Stimulated activated CD8-positive, alpha-beta memory T cell treated with anti-CD3 and anti-CD28 coated beads, Interleukin-7, amount 100 ng/mL, for 1 hour (primary cell): ENCODE data around the gene HTT-AS.

Experiments
- DNase-seq, 2 donors: peaks; one replicate each; pipeline ENCODE4 v3.0.0-alpha.2; 2020; ENCODE audit warnings: low read depth in 2 of 2

Gene HTT-AS

DNA sequence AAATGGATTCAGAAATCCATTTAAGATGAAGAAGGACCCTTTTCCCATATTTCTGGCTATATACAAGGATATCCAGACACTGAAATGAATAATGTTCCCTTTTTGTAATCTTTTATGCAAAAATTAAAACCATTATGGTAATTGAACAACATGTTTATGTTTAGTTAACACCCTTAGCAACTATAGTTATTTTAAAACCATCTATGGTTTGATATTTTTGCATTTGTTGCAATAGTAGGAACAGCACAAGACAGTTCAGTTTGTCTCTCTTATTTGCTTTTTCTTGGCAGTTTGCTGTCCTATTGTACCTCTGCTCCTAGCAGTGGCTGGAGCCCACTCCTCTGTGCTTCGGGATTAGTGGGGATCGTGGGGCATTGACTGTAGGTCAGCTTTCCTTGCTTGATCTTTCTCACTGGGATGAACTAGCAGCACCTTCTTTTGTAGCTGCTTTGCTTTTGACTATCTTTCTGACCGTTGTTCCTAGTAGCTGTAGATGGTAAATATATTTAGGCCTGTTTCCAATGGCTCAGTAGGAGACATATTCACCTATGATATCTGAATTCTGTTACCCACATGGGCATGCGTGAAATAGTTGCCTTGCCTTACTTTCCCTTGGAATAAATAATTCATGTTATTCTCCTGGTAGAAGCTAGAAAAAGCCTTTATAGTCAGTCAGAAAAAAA lies 12.9 kb upstream of the HTT-AS start:
- no peak for DNase-seq

- DNase-seq, result no peak
These were observed 11.8 kb upstream of the HTT-AS start for GRCh38 chr4:3085948-3086670.

- no peak for DNase-seq
These were observed 9.4 kb upstream of the HTT-AS start for GRCh38 chr4:3083732-3084131.

GRCh38 chr4:3082925-3083515 lies 8.7 kb upstream of the HTT-AS start:
- no peak for DNase-seq

DNA sequence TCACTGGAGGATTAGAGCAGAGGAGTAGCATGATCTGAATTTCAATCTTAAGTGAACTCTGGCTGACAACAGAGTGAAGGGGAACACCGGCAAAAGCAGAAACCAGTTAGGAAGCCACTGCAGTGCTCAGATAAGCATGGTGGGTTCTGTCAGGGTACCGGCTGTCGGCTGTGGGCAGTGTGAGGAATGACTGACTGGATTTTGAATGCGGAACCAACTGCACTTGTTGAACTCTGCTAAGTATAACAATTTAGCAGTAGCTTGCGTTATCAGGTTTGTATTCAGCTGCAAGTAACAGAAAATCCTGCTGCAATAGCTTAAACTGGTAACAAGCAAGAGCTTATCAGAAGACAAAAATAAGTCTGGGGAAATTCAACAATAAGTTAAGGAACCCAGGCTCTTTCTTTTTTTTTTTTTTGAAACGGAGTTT lies 5.4 kb upstream of the HTT-AS start:
- DNase-seq, result no peak

DNA sequence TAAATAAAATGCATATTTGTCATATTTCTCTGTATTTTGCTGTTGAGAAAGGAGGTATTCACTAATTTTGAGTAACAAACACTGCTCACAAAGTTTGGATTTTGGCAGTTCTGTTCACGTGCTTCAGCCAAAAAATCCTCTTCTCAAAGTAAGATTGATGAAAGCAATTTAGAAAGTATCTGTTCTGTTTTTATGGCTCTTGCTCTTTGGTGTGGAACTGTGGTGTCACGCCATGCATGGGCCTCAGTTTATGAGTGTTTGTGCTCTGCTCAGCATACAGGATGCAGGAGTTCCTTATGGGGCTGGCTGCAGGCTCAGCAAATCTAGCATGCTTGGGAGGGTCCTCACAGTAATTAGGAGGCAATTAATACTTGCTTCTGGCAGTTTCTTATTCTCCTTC lies 3.5 kb upstream of the HTT-AS start:
- DNase-seq, result no peak

- DNase-seq, result no peak
These were observed 1.3 kb upstream of the HTT-AS start for GRCh38 chr4:3075652-3075981.

GRCh38 chr4:3074846-3075651 lies 711 bp upstream of the HTT-AS start:
- no peak for DNase-seq

DNA sequence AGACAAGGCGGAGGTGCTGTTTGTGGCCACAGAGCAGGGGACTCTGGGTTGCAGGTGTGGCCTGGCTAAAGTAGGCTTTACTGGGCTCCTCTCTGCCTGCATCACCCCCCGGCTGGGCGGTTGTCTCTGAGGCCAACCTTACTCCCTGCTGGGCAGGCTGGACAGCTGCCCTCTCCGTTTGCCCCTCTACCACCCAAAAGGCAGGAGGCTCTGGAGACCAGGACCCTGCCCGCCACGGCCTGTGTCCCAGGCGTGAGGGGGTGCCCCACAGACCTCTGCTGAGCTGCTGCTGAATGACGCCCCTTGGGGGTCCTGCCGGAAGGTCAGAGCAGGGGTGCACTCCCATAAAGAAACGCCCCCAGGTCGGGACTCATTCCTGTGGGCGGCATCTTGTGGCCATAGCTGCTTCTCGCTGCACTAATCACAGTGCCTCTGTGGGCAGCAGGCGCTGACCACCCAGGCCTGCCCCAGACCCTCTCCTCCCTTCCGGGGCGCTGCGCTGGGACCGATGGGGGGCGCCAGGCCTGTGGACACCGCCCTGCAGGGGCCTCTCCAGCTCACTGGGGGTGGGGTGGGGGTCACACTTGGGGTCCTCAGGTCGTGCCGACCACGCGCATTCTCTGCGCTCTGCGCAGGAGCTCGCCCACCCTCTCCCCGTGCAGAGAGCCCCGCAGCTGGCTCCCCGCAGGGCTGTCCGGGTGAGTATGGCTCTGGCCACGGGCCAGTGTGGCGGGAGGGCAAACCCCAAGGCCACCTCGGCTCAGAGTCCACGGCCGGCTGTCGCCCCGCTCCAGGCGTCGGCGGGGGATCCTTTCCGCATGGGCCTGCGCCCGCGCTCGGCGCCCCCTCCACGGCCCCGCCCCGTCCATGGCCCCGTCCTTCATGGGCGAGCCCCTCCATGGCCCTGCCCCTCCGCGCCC lies 920 bp downstream of the HTT-AS start:
- DNase-seq, result no peak

DNA sequence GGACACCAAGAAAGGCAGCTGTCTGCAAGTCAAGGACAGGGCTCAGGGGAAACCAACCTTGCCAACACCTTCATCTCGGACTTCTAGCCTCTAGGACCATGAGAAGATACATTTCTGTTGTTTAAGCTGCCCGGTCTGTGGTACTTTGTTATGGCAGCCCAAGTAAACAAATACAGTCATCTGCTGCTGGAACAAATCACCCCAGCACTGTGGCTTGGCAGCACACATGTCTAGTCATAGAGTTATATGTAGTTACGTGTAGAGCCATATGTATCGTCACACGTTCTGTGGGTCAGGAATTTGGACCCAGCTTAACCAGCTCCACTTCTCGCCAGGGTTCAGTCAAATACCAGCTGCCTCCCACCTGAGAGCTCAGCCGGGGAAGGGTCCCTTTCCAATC lies 2.5 kb downstream of the HTT-AS start:
- no peak for DNase-seq

- DNase-seq, result no peak
These were observed 3.4 kb downstream of the HTT-AS start for GRCh38 chr4:3070709-3071500.

DNA sequence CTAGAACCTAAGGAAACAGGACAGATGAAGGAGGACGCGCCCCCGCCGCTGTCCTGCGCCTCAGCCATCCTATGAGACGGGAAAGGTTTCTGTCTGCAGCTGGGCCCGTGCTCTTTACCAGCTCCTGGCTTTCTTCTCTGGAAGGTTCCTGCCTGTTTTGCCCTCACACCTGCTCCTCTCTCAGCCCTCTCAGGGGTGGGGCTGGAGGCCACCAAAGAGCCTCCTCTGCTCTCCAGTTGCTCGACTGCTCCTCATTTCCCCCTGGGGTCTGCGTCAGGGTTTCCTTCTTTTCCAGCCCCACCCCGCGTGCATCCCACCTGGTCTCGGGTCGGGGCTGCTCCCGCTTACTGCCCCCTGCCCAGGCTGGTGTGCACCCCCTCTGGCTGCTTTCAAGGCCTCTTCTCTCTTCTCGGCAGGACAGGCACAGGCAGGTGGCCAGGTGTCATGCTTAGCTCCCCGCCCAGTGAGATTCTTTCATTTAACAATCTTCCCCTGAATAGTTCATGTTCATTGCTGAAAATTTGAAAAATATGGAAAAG lies 4.6 kb downstream of the HTT-AS start:
- no peak for DNase-seq

- DNase-seq, result no peak
These were observed 6.8 kb downstream of the HTT-AS start for GRCh38 chr4:3067473-3068001.

DNA sequence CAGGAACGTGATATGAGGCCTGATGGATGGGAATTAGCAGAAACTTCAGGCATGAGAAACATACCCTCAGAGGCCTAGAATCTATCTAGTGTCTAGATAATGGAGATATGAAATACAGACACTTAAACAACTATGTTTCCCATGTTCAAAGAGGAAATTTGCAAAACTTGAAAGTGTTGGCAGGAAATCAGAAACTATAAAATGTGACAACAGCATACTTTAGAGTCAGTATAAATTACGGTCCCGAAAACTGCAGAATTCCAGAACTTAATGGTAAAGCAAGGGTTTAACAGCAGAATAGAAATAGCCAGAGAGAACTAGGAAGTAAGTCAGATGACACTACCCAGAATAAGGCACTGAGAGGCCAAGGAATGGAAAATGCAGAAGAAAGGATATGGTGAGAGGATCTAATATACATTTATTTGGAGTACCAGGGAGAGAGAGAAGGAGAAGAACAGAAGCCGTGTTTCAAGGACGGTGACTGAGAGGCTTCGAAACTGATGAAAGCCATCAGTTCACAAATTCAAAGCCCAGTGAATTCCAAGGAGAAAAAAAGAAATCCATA lies 7.4 kb downstream of the HTT-AS start:
- no peak for DNase-seq

GRCh38 chr4:3065551-3065950 lies 8.8 kb downstream of the HTT-AS start:
- no peak for DNase-seq

- DNase-seq, result no peak
These were observed 11.9 kb downstream of the HTT-AS start for GRCh38 chr4:3062471-3062870.

DNA sequence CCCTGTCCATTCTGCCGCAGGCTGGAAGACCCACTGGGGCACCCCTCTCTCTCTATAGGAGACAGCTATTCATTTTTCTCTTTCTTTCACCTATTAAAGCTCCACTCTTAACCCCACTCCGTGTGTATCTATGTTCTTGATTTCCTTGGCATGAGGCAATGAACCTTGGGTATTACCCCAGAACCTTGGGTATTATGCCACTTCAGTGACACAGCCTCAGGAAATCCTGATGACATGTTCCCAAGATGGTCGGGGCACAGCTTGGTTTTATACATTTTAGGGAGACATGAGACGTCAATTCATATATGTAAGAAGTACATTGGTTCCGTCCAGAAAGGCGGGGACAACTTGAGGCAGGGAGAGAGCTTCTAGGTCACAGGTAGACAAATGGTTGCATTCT lies 13.4 kb downstream of the HTT-AS start:
- no peak for DNase-seq

GRCh38 chr4:3059943-3060342 lies 14.4 kb downstream of the HTT-AS start:
- no peak for DNase-seq

GRCh38 chr4:3054169-3054759 lies 20.1 kb downstream of the HTT-AS start:
- no peak for DNase-seq
